GM12878 (cell line): ENCODE results near the gene FN3K. TPM values are rescaled to one million over a fixed set of nuclear protein-coding genes. Genes with fewer than 3 reads are reported as not detected.

ENCODE experiments used
- ATAC-seq: fragments of 200-7000 bp; cut with Tn5 transposase; 3 replicates; pipeline ENCODE4 v1.9.1; 2020; ENCODE audit warnings: mild to moderate bottlenecking, moderate library complexity
- BruUV-seq: library from RNA; stranded (reverse); fragments of 400-500 nt; replicated peaks from 2 replicates; lab custom pipeline; 2021; lab: Mats Ljungman, UMichigan
- CTCF ChIA-PET: fragments of 300-600 bp; sonication (Branson Sonifier 250); formaldehyde crosslinking; extraction: SDS; loops from one replicate; lab custom pipeline; 2021; ENCODE audit warnings: inconsistent platforms; lab: Yijun Ruan, JAX
- POLR2A ChIA-PET: fragments of 350-600 bp; formaldehyde crosslinking; extraction: SDS; loops from one replicate; lab custom pipeline; 2021; ENCODE audit warnings: inconsistent platforms; lab: Charles Lee
- RAD21 ChIA-PET: fragments of 300-600 bp; sonication (Branson Sonifier 250); formaldehyde crosslinking; loops from one replicate; lab custom pipeline; 2023; ENCODE audit warnings: antibody characterized with exemption; ENCODE audit not compliant: unreplicated experiment; lab: Charles Lee
- SMC1A ChIA-PET: fragments of 300-600 bp; sonication (Branson Sonifier 250); formaldehyde crosslinking; loops from one replicate; lab custom pipeline; 2023; ENCODE audit not compliant: unreplicated experiment, uncharacterized antibody; lab: Charles Lee
- DNase-seq: peaks from one replicate; pipeline ENCODE4 v3.0.0-alpha.2; 2011; ENCODE audit warnings: low read depth, low spot score
- FAIRE-seq: peaks from 3 replicates; lab custom pipeline; 2011; peaks lifted over from hg19 to GRCh38; lab: Jason Lieb, UNC
- H2AFZ ChIP-seq: 2 replicates; pipeline ENCODE4 v1.6.0; 2011; ENCODE audit warnings: low read depth, low read length, control low read depth; ENCODE audit not compliant: control insufficient read depth
- H3K27ac ChIP-seq: 2 replicates; pipeline ENCODE4 v1.5.1; 2011; ENCODE audit warnings: control low read depth; ENCODE audit not compliant: control insufficient read depth, insufficient read depth
- H3K27me3 ChIP-seq, 2 experiments: replicated peaks in 1 of 2; 2 replicates each; pipeline versions ENCODE4 v1.6.0 to v1.6.1; 2011; ENCODE audit warnings: low read length in 1 of 2; ENCODE audit not compliant: control insufficient read depth in 2 of 2, insufficient read depth in 2 of 2
- H3K36me3 ChIP-seq, 2 experiments: 2 replicates each; pipeline ENCODE4 v1.5.1; 2011; ENCODE audit warnings: low read length in 1 of 2; ENCODE audit not compliant: control insufficient read depth in 2 of 2, insufficient read depth in 2 of 2
- H3K4me1 ChIP-seq: 2 replicates; pipeline ENCODE4 v1.6.1; 2011; ENCODE audit warnings: mild to moderate bottlenecking, low read length, moderate library complexity, mixed read lengths; ENCODE audit not compliant: control insufficient read depth, insufficient read depth
- H3K4me2 ChIP-seq: 2 replicates; pipeline ENCODE4 v1.6.0; 2011; ENCODE audit warnings: control low read depth; ENCODE audit not compliant: control insufficient read depth, insufficient read depth
- H3K4me3 ChIP-seq: fragments of 200-600 bp; sonication (generic); 2 replicates; pipeline ENCODE4 v1.5.1; 2016
- H3K79me2 ChIP-seq: 2 replicates; pipeline ENCODE4 v1.6.0; 2011; ENCODE audit warnings: low read length; ENCODE audit not compliant: control insufficient read depth, insufficient read depth
- H3K9ac ChIP-seq: 2 replicates; pipeline ENCODE4 v1.8.0; 2011; ENCODE audit warnings: low read length, control low read depth, mixed read lengths; ENCODE audit not compliant: control insufficient read depth, insufficient read depth
- H3K9me3 ChIP-seq: replicated peaks from 3 replicates; pipeline ENCODE4 v1.5.1; 2011; ENCODE audit warnings: mild to moderate bottlenecking, low read length; ENCODE audit not compliant: control insufficient read depth, insufficient read depth
- H4K20me1 ChIP-seq: 2 replicates; pipeline ENCODE4 v1.6.0; 2011; ENCODE audit not compliant: control insufficient read depth, insufficient read depth
- ESRRA ChIP-seq: IDR thresholded peaks from 2 replicates; pipeline ENCODE4 v1.6.1; 2012; ENCODE audit warnings: mild to moderate bottlenecking, low read length, improper control_type of control experiment
- IKZF2 ChIP-seq, 2 experiments: fragments of 450-650 bp; IDR thresholded peaks; 2 replicates each; pipeline ENCODE4 v1.6.1; 2017; ENCODE audit warnings: mild to moderate bottlenecking in 2 of 2, moderate library complexity in 2 of 2
- LARP7 ChIP-seq: fragments of 450-650 bp; IDR thresholded peaks from 2 replicates; pipeline ENCODE4 v1.6.1; 2017; ENCODE audit warnings: mild to moderate bottlenecking
- NFYB ChIP-seq: IDR thresholded peaks from 2 replicates; pipeline ENCODE4 v1.6.1; 2011; ENCODE audit warnings: low read depth, mild to moderate bottlenecking, low read length, improper control_type of control experiment, moderate library complexity; ENCODE audit not compliant: insufficient read depth
- PML ChIP-seq: IDR thresholded peaks from 2 replicates; pipeline ENCODE4 v1.6.1; 2012; ENCODE audit warnings: low read length, inconsistent platforms
- RCOR1 ChIP-seq: conservative IDR thresholded peaks from 2 replicates; pipeline ENCODE4 v1.6.1; 2012; ENCODE audit warnings: low read depth, low read length, improper control_type of control experiment
- TARDBP ChIP-seq: IDR thresholded peaks from 2 replicates; pipeline ENCODE4 v1.6.1; 2016; ENCODE audit warnings: borderline replicate concordance
- ZNF24 ChIP-seq: fragments of 450-650 bp; IDR thresholded peaks from 2 replicates; pipeline ENCODE4 v1.6.1; 2017; ENCODE audit warnings: antibody characterized with exemption, mild to moderate bottlenecking
- WGBS: methylation state at CpG from one replicate; pipeline ENCODE4 v1.1.6; 2016; ENCODE audit warnings: low lambda C conversion rate; ENCODE audit not compliant: insufficient replicate concordance, insufficient coverage; ENCODE audit errors: missing lambda C conversion rate; 5-methylcytosine and 5-hydroxymethylcytosine counted together
- in situ Hi-C: fragments of 300-500 bp; cut with MboI; formaldehyde crosslinking; loops from 9 replicates; pipeline ENCODE4 v1.14.3; 2018; ENCODE audit warnings: mixed read lengths
- intact Hi-C: fragments of 100-400 bp; cut with micrococcal nuclease; formaldehyde crosslinking; loops from one replicate; pipeline ENCODE4 v1.14.2; 2022; ENCODE audit not compliant: unreplicated experiment
- polyA plus RNA-seq, 11 experiments: library from polyadenylated mRNA; depleted of rRNA in 4 of 11; unstranded in 6 of 11; stranded (reverse) in 5 of 11; fragments of >200 nt; fragmentation: Nextera tagmentation in 4 of 11; fragmentation: Illumina TruSeq in 1 of 11; extraction: Ambion mirVana in 4 of 11; extraction: Trizol in 1 of 11; gene quantifications; 1 replicate in 1 of 11; 2 replicates in 10 of 11; pipeline versions ENCODE4 v1.2.1 to v1.2.3, GENCODE V29; 2011 to 2016; ENCODE audit warnings: inconsistent platforms in 2 of 11, missing spikeins in 2 of 11, low read depth in 1 of 11
- total RNA-seq, 4 experiments: library from RNA; depleted of rRNA in 3 of 4; stranded (reverse); fragments of >200 nt in 3 of 4; fragmentation: Illumina TruSeq in 1 of 4; extraction: Trizol in 1 of 4; gene quantifications; 2 replicates each; pipeline versions ENCODE4 v1.2.1 to v1.2.3, GENCODE V29; 2013 to 2021
- TF ChIP-seq, protein P1 (sequence below): fragments of 450-650 bp; IDR thresholded peaks from 2 replicates; pipeline ENCODE4 v1.6.1; 2017; ENCODE audit warnings: low read depth, mild to moderate bottlenecking, moderate library complexity

FN3K gene
- total and polyA plus RNA-seq, 10 of the 15 experiments (the other 5 are each of a cell fraction or from before 2014, with no cell fraction given), result 0.08 to 0.51 (median 0.17) TPM; not detected in 7

DNA sequence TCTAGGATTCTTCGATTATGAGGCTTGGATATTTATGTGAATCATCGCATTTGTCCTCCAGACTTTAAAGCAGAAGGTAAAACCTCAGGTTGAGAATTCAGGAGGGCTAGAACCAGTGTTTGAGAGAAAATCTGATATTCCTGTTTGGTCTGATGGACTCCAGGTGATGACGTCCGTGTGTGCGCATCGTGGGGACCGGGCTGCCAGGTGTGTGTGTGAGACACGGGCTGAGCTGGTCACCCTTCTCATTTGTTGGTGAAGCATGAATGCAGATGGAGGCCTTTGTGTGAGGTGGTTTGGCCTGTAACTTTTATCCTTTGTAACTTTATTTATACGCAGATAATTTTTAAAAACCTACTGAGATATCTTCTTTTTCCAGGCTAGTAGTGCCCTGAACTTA is 61.6 kb downstream of the FN3K start:
- Histone ChIP-seq H2AFZ (no peak overlapping the region), H3K36me3 (peaks cover 0 to 18% of the 10 kb centered on the region in 2 experiments; a peak in 2 of 4 replicates), H3K79me2 (no peaks in the 10 kb centered on the region), H3K4me2 (no peak overlapping the region), H4K20me1 (no peaks in the 10 kb centered on the region), H3K9ac (no peak overlapping the region), H3K4me3 (no peak overlapping the region), H3K27me3 (no peaks in the 10 kb centered on the region), H3K9me3 (no peaks in the 10 kb centered on the region; the same call in 2 of the 3 replicates), H3K4me1 (no peaks in the 10 kb centered on the region), H3K27ac (no peak overlapping the region)
- in situ Hi-C loops, result no loop called here
- intact Hi-C loops, result no loop called here
- no TSS peak for BruUV-seq
- FAIRE-seq, result no peak
- RAD21 ChIA-PET, result no interaction called here
- WGBS, result 94% methylated on average over 9 of the region's 9 CpGs
- CTCF ChIA-PET, result no interaction called here
- ATAC-seq, result no peak
- no peak for DNase-seq
- TF ChIP-seq ZNF24, result no peak
- no peak for TF ChIP-seq NFYB
- no peak for TF ChIP-seq ESRRA
- TF ChIP-seq, protein P1, sequence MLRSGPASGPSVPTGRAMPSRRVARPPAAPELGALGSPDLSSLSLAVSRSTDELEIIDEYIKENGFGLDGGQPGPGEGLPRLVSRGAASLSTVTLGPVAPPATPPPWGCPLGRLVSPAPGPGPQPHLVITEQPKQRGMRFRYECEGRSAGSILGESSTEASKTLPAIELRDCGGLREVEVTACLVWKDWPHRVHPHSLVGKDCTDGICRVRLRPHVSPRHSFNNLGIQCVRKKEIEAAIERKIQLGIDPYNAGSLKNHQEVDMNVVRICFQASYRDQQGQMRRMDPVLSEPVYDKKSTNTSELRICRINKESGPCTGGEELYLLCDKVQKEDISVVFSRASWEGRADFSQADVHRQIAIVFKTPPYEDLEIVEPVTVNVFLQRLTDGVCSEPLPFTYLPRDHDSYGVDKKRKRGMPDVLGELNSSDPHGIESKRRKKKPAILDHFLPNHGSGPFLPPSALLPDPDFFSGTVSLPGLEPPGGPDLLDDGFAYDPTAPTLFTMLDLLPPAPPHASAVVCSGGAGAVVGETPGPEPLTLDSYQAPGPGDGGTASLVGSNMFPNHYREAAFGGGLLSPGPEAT, result no peak
- TF ChIP-seq PML, result no peak
- no peak for TF ChIP-seq LARP7
- TF ChIP-seq IKZF2 (IDR thresholded peaks at IDR 0.05), result no peak
- TF ChIP-seq RCOR1, result no peak
- no peak for TF ChIP-seq TARDBP
- SMC1A ChIA-PET, result no interaction called here
- POLR2A ChIA-PET, result no interaction called here
